GM19395 (cell line): ENCODE data around the gene TIGD1.
"Not testable (repeated sequence)": the region's sequence is repeated elsewhere in the genome, so short reads cannot be mapped to it uniquely, and the experiment has no call there.

ENCODE experiments used
- ATAC-seq: cut with Tn5 transposase; IDR thresholded peaks from one replicate; pipeline ENCODE4 v1.9.1; 2021; ENCODE audit warnings: mild to moderate bottlenecking, moderate library complexity; ENCODE audit not compliant: unreplicated experiment

The TIGD1 gene

GRCh38 chr2:232540441-232541041 lies 9.8 kb downstream of the TIGD1 start:
- ATAC-seq: no peak

- ATAC-seq: no peak
These were observed 10.8 kb downstream of the TIGD1 start, which contains the start of gene CHRNG for GRCh38 chr2:232539298-232540231. Gene CHRNG, plus strand, starts transcription at chr2:232539692. Its CDS starts 56 bp downstream, at chr2:232539748.

- ATAC-seq: no peak
These were observed 11.7 kb downstream of the TIGD1 start for GRCh38 chr2:232538671-232539070.

GRCh38 chr2:232537499-232537898 lies 12.9 kb downstream of the TIGD1 start:
- no peak for ATAC-seq

DNA sequence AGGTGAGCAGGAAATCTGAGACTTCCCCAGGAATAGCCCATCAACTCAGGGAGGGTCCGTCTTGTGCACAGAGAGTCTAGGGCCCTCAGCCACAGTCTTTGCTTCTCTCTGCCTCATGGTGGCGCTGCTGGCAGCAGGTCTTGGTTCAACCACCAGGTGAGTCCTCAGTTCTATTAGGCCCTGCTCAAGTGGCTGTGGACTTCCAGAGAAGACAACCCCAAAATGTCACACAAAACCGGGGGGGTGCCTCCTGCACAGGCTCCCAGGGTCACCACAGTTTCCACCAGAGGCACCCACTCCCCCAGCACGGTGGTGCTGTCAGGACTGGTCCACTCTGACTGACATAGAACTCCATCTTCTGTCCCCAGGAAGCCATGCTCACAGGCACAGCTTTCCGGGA lies 13.3 kb downstream of the TIGD1 start:
- ATAC-seq: no peak

- ATAC-seq: no peak
These were observed 14.4 kb downstream of the TIGD1 start for GRCh38 chr2:232535761-232536530.

- ATAC-seq: no peak
These were observed 15.3 kb downstream of the TIGD1 start for GRCh38 chr2:232534940-232535651.

DNA sequence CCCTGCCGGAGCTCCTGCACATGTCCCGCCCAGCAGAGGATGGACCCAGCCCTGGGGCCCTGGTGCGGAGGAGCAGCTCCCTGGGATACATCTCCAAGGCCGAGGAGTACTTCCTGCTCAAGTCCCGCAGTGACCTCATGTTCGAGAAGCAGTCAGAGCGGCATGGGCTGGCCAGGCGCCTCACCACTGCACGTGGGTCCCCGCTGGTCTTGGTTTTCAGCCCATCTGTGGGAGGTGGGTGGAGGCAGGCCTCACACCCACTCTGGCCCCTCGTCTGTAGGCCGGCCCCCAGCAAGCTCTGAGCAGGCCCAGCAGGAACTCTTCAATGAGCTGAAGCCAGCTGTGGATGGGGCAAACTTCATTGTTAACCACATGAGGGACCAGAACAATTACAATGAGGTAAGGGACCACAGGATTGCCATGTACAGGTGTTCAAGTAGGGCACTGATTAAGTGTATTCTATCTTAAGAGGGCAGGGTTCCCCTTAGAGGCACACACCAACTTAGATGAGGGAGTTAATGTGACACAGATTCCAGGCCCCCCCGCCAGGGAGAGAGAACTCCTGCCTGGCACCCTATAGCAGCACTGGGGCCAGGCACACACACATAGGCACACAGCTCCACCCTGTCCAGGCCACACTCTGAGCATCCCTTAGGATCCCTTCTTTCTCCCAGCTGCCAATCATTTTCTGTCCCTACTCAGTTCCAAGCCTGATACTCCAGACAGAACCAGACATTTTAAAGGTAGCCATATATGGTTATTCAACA lies 16.2 kb downstream of the TIGD1 start:
- ATAC-seq: no peak

- ATAC-seq: not testable (repeated sequence)
These were observed 17.5 kb downstream of the TIGD1 start for GRCh38 chr2:232532821-232533220.

- no peak for ATAC-seq
These were observed 17.9 kb downstream of the TIGD1 start for GRCh38 chr2:232532419-232532818.

DNA sequence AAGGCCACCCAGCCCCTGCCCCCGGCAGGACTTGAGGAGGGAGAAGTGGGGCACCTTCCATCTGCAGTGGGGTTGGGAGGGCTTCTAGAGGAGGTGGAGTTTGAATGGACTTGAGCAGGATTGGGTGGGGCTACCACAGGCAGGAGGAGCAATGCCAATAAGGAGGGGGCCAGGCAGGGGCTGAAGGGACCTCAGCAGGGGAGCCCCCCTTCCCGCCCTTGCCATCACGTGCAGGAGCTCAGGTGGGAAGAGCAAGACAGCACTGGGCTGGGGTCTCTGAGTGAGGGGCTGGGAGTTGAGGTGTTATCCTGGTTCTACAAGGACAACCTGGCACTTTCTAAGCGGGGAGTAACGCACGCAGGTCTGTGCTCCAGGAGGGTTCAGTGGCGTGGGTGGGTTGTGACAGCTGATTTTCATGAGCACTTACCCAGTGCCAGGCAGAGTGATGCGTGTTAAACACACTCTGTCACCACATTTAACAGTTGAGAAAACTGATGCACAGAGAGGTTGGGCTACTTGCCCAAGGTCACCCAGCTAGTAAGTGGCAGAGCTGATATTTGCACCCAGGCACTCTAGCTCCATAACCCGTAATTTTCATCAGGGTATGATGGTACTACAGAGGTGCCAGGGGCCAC lies 19.6 kb downstream of the TIGD1 start:
- ATAC-seq: no peak

DNA sequence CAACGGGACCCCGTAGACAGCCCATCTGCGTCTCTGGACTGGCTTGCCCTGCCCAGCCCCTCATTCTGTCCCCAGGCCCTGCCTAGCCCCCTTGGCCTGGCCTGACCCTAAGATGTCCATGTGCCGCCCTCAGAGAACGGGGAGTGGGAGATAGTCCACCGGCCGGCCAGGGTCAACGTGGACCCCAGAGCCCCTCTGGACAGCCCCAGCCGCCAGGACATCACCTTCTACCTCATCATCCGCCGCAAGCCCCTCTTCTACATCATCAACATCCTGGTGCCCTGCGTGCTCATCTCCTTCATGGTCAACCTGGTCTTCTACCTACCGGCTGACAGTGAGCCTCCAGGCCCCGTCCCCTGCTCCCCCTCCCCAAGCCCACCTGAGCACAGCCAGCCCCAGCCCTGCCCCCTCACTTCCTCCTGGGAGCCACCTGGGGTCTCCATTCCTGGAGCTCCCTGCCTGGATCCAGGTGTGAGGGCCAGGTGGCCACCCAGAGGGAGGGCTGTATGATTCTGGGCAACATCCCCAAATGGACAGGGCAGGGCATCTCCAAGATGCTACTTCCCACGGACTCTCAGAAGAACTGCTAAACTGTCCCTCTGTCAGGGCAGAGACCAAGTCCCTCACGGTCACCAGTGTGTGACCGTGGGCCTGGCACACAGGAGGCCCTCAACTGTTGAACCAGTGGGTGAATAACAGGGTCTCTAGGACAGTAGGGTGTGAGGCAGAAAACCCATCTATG lies 20.4 kb downstream of the TIGD1 start:
- no peak for ATAC-seq

- ATAC-seq: no peak
These were observed 21.5 kb downstream of the TIGD1 start for GRCh38 chr2:232528746-232529460.

DNA sequence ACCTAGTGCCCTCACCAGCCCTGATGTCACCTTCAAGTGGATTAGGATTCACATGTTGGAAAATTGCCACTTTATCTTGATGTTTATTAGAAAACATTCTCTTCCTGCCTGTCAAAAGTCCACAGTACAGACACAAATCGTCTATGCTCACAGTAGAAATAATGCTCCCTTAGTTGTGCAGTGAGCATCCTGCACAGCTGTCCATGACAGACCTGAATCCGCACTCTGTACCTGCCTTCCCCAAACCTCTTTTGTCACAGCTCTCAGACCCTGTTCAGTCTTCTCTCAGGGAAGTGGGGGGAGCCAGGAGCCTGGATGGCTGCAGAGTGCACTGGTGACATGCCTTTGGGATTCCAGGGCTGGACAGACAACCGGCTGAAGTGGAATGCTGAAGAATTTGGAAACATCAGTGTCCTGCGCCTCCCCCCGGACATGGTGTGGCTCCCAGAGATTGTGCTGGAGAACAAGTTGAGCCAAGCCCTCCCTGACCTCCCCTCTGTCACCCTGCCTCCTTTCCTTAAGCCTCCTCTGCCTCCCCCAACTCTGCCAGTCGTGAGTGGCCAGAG lies 22.4 kb downstream of the TIGD1 start:
- no peak for ATAC-seq

DNA sequence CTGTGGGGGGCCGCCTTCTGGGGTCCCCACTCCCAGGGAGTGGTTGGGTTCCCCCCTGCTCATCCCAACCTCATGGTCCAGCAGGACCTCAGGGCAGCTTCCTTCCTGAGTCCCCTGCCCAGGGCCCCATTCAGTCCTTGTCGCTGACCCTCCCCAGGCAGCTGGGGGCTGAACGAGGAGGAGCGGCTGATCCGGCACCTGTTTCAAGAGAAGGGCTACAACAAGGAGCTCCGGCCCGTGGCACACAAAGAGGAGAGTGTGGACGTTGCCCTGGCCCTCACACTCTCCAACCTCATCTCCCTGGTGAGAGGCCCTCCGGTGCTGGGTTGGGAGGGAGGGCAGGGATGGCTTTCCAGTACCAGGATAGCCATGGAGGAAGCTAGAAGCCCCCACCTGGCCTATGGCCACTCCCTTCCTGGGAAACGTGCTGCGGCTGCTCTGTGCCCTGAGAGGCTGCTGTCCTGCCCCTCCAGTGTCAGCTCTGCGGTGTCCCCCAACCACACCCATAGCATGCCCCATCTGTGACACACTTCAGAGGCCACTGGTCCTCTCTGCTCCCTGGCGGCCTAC lies 23.9 kb downstream of the TIGD1 start:
- ATAC-seq: no peak

- no peak for ATAC-seq
These were observed 24.5 kb downstream of the TIGD1 start, which contains the start of gene CHRND for GRCh38 chr2:232525791-232526371. Gene CHRND, plus strand, starts transcription at chr2:232526160. Its CDS starts 56 bp downstream, at chr2:232526216.

DNA sequence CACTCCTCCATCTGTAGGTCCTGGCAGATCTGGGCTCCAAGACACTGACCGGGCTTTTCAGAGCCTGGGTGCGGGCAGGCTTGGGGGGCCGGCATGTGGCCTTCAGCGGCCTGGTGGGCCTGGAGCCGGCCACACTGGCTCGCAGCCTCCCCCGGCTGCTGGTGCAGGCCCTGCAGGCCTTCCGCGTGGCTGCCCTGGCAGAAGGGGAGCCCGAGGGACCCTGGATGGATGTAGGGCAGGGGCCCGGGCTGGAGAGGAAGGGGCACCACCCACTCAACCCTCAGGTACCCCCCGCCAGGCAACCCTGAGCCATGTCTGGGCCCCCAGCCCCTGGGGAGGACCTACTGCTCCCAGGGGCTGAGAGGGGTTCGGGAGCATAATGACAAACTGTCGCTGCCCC lies 25.2 kb downstream of the TIGD1 start:
- ATAC-seq: no peak
